Fibroblast of lung (primary cell): ENCODE measurements around the gene UNC13B. TPM values are rescaled to one million over a fixed set of nuclear protein-coding genes. Genes with fewer than 3 reads are reported as not detected.

ENCODE experiments used
- DNase-seq, 2 donors: peaks; one replicate each; pipeline versions ENCODE4 v3.0.0 to v3.0.0-alpha.2; 2010; ENCODE audit warnings: low read depth in 2 of 2
- H2AFZ ChIP-seq: 2 replicates; pipeline ENCODE4 v1.5.1; 2012; ENCODE audit warnings: low read length, control low read depth, inconsistent platforms
- H3K27ac ChIP-seq: 2 replicates; pipeline ENCODE4 v1.5.1; 2011; ENCODE audit warnings: low read length, control low read depth; ENCODE audit not compliant: insufficient read depth
- H3K27me3 ChIP-seq: 2 replicates; pipeline ENCODE4 v1.5.1; 2011; ENCODE audit warnings: mild to moderate bottlenecking, low read length; ENCODE audit not compliant: control insufficient read depth, insufficient read depth
- H3K36me3 ChIP-seq: 2 replicates; pipeline ENCODE4 v1.5.1; 2011; ENCODE audit warnings: low read length; ENCODE audit not compliant: control insufficient read depth, insufficient read depth
- H3K4me1 ChIP-seq: 2 replicates; pipeline ENCODE4 v1.5.1; 2011; ENCODE audit warnings: low read length; ENCODE audit not compliant: control insufficient read depth, insufficient read depth; ENCODE audit errors: extremely low read depth
- H3K4me2 ChIP-seq: 2 replicates; pipeline ENCODE4 v1.5.1; 2011; ENCODE audit warnings: low read length, control low read depth; ENCODE audit not compliant: insufficient read depth; ENCODE audit errors: extremely low read depth
- H3K4me3 ChIP-seq, 4 experiments: fragments of 200-600 bp in 1 of 4; sonication (generic) in 1 of 4; replicated peaks in 1 of 4; 2 replicates each; pipeline ENCODE4 v1.5.1; 2011 to 2016; ENCODE audit warnings: low read length in 4 of 4, low read depth in 3 of 4, mild to moderate bottlenecking in 3 of 4, control low read depth in 2 of 4, inconsistent platforms in 1 of 4, mixed read lengths in 1 of 4; ENCODE audit not compliant: insufficient read depth in 1 of 4; ENCODE audit errors: control extremely low read depth in 1 of 4
- H3K79me2 ChIP-seq: 2 replicates; pipeline ENCODE4 v1.5.1; 2012; ENCODE audit warnings: mild to moderate bottlenecking, low read length, inconsistent platforms; ENCODE audit not compliant: control insufficient read depth, insufficient read depth
- H3K9ac ChIP-seq: 2 replicates; pipeline ENCODE4 v1.5.1; 2011; ENCODE audit warnings: mild to moderate bottlenecking, low read length, control low read depth; ENCODE audit not compliant: insufficient read depth
- H3K9me3 ChIP-seq: 2 replicates; pipeline ENCODE4 v1.5.1; 2012; ENCODE audit warnings: low read depth, low read length; ENCODE audit not compliant: control insufficient read depth, insufficient read depth
- H4K20me1 ChIP-seq: 2 replicates; pipeline ENCODE4 v1.5.1; 2011; ENCODE audit warnings: low read length; ENCODE audit not compliant: control insufficient read depth, insufficient read depth; ENCODE audit errors: extremely low read depth
- CTCF ChIP-seq, 2 donors: IDR thresholded peaks in 1 of 2; conservative IDR thresholded peaks in 1 of 2; 1 replicate in 1 of 2; 2 replicates in 1 of 2; pipeline ENCODE4 v1.5.1; 2011 to 2012; ENCODE audit warnings: low read length in 2 of 2, control low read depth in 1 of 2, inconsistent platforms in 1 of 2, low read depth in 1 of 2, mild to moderate bottlenecking in 1 of 2
- EZH2 ChIP-seq: IDR thresholded peaks from 2 replicates; pipeline ENCODE4 v1.5.1; 2012; ENCODE audit warnings: low read length, control low read depth, mild to moderate bottlenecking; ENCODE audit errors: missing control alignments
- polyA plus RNA-seq, 2 donors: library from polyadenylated mRNA; depleted of rRNA in 1 of 2; stranded (reverse) in 1 of 2; unstranded in 1 of 2; fragments of >200 nt; gene quantifications; 2 replicates each; pipeline ENCODE4 v1.2.1, GENCODE V29; 2011 to 2012; ENCODE audit warnings: missing spikeins in 1 of 2
- total RNA-seq: library from RNA; depleted of rRNA; stranded (reverse); fragments of >200 nt; gene quantifications from 2 replicates; pipeline ENCODE4 v1.2.1, GENCODE V29; 2014

UNC13B gene
- total and polyA plus RNA-seq, 2 donors (not counting 1 experiment from before 2014, with no cell fraction given), result 9.7 to 38.3 TPM

- no peak for DNase-seq
- H3K4me1 ChIP-seq, result peaks cover 7% of the 10 kb centered on the region
- no peaks in the 10 kb centered on the region for H3K36me3 ChIP-seq
- H3K27me3 ChIP-seq, result no peaks in the 10 kb centered on the region
- no peak overlapping the region for H2AFZ ChIP-seq
- H3K9ac ChIP-seq, result no peak overlapping the region
- no peak overlapping the region for H3K27ac ChIP-seq
- TF ChIP-seq CTCF (conservative IDR thresholded peaks at IDR 0.05 in 1 of 2, IDR thresholded peaks at IDR 0.05 in 1 of 2; ENCODE audit: low read depth in 1 of 2, low read length in 2 of 2), result no peak
- TF ChIP-seq EZH2, result no peak
- H3K4me3 ChIP-seq, result no peak overlapping the region
- no peaks in the 10 kb centered on the region for H3K79me2 ChIP-seq
- no peaks in the 10 kb centered on the region for H3K9me3 ChIP-seq
- no peak overlapping the region for H3K4me2 ChIP-seq
- no peaks in the 10 kb centered on the region for H4K20me1 ChIP-seq
These were observed 194.1 kb downstream of the UNC13B start for GRCh38 chr9:35355939-35356338.

GRCh38 chr9:35357116-35357515, 195.3 kb downstream of the UNC13B start:
- DNase-seq, result no peak
- Histone ChIP-seq H3K27ac (no peak overlapping the region), H2AFZ (no peak overlapping the region), H3K79me2 (no peaks in the 10 kb centered on the region), H3K36me3 (no peaks in the 10 kb centered on the region), H3K4me3 (no peak overlapping the region), H4K20me1 (no peaks in the 10 kb centered on the region), H3K9ac (no peak overlapping the region), H3K4me1 (no peaks in the 10 kb centered on the region), H3K4me2 (no peak overlapping the region), H3K9me3 (no peaks in the 10 kb centered on the region), H3K27me3 (no peaks in the 10 kb centered on the region)
- no peak for TF ChIP-seq CTCF (conservative IDR thresholded peaks at IDR 0.05 in 1 of 2, IDR thresholded peaks at IDR 0.05 in 1 of 2; ENCODE audit: low read depth in 1 of 2, low read length in 2 of 2)
- TF ChIP-seq EZH2, result no peak

- H3K4me1 ChIP-seq, result no peaks in the 10 kb centered on the region
- H3K4me3 ChIP-seq, result no peak overlapping the region
- DNase-seq, result no peak
These were observed 196.0 kb downstream of the UNC13B start for GRCh38 chr9:35357826-35358225.

More at GRCh38 chr9:35357826-35358225, 196.0 kb downstream of the UNC13B start:
- no peaks in the 10 kb centered on the region for H3K27me3 ChIP-seq
- H3K9me3 ChIP-seq, result no peaks in the 10 kb centered on the region
- H3K79me2 ChIP-seq, result no peaks in the 10 kb centered on the region
- no peak overlapping the region for H3K27ac ChIP-seq
- H3K36me3 ChIP-seq, result no peaks in the 10 kb centered on the region
- TF ChIP-seq EZH2, result no peak
- no peaks in the 10 kb centered on the region for H4K20me1 ChIP-seq
- no peak overlapping the region for H3K9ac ChIP-seq
- no peak overlapping the region for H2AFZ ChIP-seq
- H3K4me2 ChIP-seq, result no peak overlapping the region
